ENCODE measurements around the gene UBASH3B.
A peak's percentile ranks its signal among the peaks of the same experiment; 100 is the strongest.

The UBASH3B gene

DNA sequence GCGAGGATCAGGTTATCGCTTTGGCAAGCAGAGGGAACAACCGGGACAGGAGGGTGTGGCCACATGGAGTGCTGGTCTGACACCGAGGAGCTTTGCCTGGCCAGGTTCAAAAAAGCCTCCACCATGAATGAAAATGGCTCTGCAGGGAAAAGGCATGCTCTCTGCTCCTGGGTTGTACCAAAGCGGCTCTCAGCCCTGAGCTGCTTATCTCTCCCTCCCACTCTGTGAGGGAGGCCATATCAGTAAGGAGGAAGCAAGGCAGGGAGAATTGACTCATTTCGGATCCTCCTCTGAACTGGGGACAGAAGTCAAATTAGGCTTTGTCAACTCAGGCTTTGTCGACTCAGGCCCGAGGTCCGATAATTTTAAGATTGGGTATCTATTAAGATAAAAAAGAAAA is 99.9 kb downstream of the UBASH3B start:
- H3K36me3 ChIP-seq (replicated peaks; ENCODE audit: insufficient read depth, low read length), result no peaks in the 10 kb centered on the region
- TF ChIP-seq EZH2 (optimal IDR thresholded peaks at IDR 0.05; ENCODE audit: low read depth, low read length), result no peak
- TF ChIP-seq EZH2phosphoT487 (IDR thresholded peaks at IDR 0.05; ENCODE audit: low read length), result no peak
- no peak for TF ChIP-seq CTCF (IDR thresholded peaks at IDR 0.05; ENCODE audit: low read length)
- H3K79me2 ChIP-seq (ENCODE audit: low read length), result no peaks in the 10 kb centered on the region
- no peak overlapping the region for H2AFZ ChIP-seq (ENCODE audit: low read length)
- H3K9me2 ChIP-seq (replicated peaks; ENCODE audit: insufficient read depth, low read length), result no peaks in the 10 kb centered on the region
- H3K27ac ChIP-seq (ENCODE audit: low read length), result no peak overlapping the region
- no peaks in the 10 kb centered on the region for H3F3A ChIP-seq (ENCODE audit: insufficient read depth, low read length)
- peaks cover 12% of the 10 kb centered on the region for H3K4me1 ChIP-seq (ENCODE audit: low read length)
- H3K4me3 ChIP-seq (ENCODE audit: low read length), result no peak overlapping the region
- H4K20me1 ChIP-seq (ENCODE audit: insufficient read depth, low read length), result no peaks in the 10 kb centered on the region
- H3K9me3 ChIP-seq (replicated peaks; ENCODE audit: insufficient read depth, low read length), result no peaks in the 10 kb centered on the region
- no peak for DNase-seq
- no peaks in the 10 kb centered on the region for H3K27me3 ChIP-seq (replicated peaks; ENCODE audit: insufficient read depth, low read length)
- no peak overlapping the region for H3K4me2 ChIP-seq (ENCODE audit: low read depth, low read length)
- no peak overlapping the region for H3K9ac ChIP-seq (ENCODE audit: low read length)

- H3K27me3 ChIP-seq (replicated peaks; ENCODE audit: insufficient read depth, low read length), result no peaks in the 10 kb centered on the region
- H3K27ac ChIP-seq (ENCODE audit: low read length), result no peak overlapping the region
- no peak overlapping the region for H2AFZ ChIP-seq (ENCODE audit: low read length)
- no peaks in the 10 kb centered on the region for H3F3A ChIP-seq (ENCODE audit: insufficient read depth, low read length)
- H3K36me3 ChIP-seq (replicated peaks; ENCODE audit: insufficient read depth, low read length), result no peaks in the 10 kb centered on the region
- no peak overlapping the region for H3K4me3 ChIP-seq (ENCODE audit: low read length)
- no peaks in the 10 kb centered on the region for H3K9me2 ChIP-seq (replicated peaks; ENCODE audit: insufficient read depth, low read length)
- H3K9ac ChIP-seq (ENCODE audit: low read length), result no peak overlapping the region
- H4K20me1 ChIP-seq (ENCODE audit: insufficient read depth, low read length), result no peaks in the 10 kb centered on the region
- H3K9me3 ChIP-seq (replicated peaks; ENCODE audit: insufficient read depth, low read length), result no peaks in the 10 kb centered on the region
- no peaks in the 10 kb centered on the region for H3K79me2 ChIP-seq (ENCODE audit: low read length)
- DNase-seq, result no peak
- TF ChIP-seq EZH2phosphoT487 (IDR thresholded peaks at IDR 0.05; ENCODE audit: low read length), result no peak
- no peak for TF ChIP-seq EZH2 (optimal IDR thresholded peaks at IDR 0.05; ENCODE audit: low read depth, low read length)
- TF ChIP-seq CTCF (IDR thresholded peaks at IDR 0.05; ENCODE audit: low read length), result no peak
- peaks cover 9% of the 10 kb centered on the region for H3K4me1 ChIP-seq (ENCODE audit: low read length)
- H3K4me2 ChIP-seq (ENCODE audit: low read depth, low read length), result no peak overlapping the region
Measured at GRCh38 chr11:122755941-122756340, 100.4 kb downstream of the UBASH3B start.

- Histone ChIP-seq H3K36me3 (replicated peaks; ENCODE audit: insufficient read depth, low read length) (no peaks in the 10 kb centered on the region), H4K20me1 (ENCODE audit: insufficient read depth, low read length) (no peaks in the 10 kb centered on the region), H3K27ac (ENCODE audit: low read length) (no peak overlapping the region), H3K4me3 (ENCODE audit: low read length) (no peak overlapping the region), H2AFZ (ENCODE audit: low read length) (peak overlapping the region; percentile 31), H3K4me1 (ENCODE audit: low read length) (peaks cover 9% of the 10 kb centered on the region), H3K9ac (ENCODE audit: low read length) (no peak overlapping the region), H3K9me2 (replicated peaks; ENCODE audit: insufficient read depth, low read length) (no peaks in the 10 kb centered on the region), H3K4me2 (ENCODE audit: low read depth, low read length) (no peak overlapping the region), H3F3A (ENCODE audit: insufficient read depth, low read length) (no peaks in the 10 kb centered on the region), H3K27me3 (replicated peaks; ENCODE audit: insufficient read depth, low read length) (no peaks in the 10 kb centered on the region), H3K79me2 (ENCODE audit: low read length) (no peaks in the 10 kb centered on the region), H3K9me3 (replicated peaks; ENCODE audit: insufficient read depth, low read length) (no peaks in the 10 kb centered on the region)
- TF ChIP-seq EZH2phosphoT487 (IDR thresholded peaks at IDR 0.05; ENCODE audit: low read length) (no peak), CTCF (IDR thresholded peaks at IDR 0.05; ENCODE audit: low read length) (peak; percentile 65)
- DNase-seq, result peak; percentile 47
Measured at GRCh38 chr11:122756417-122756816, 100.9 kb downstream of the UBASH3B start.

All from MM.1S (cell line).